ENCODE results near the gene MZT2A.
"Not testable (repeated sequence)": the region's sequence is repeated elsewhere in the genome, so short reads cannot be mapped to it uniquely, and the experiment has no call there.

Gene MZT2A

GRCh38 chr2:131445896-131446295 is 46.3 kb downstream of the MZT2A start:
- no peak for DNase-seq

GRCh38 chr2:131445515-131445797 is 46.7 kb downstream of the MZT2A start:
- not testable (repeated sequence) for DNase-seq

GRCh38 chr2:131444736-131445514 is 47.3 kb downstream of the MZT2A start:
- not testable (repeated sequence) for DNase-seq

- DNase-seq: not testable (repeated sequence)
These were observed 51.3 kb downstream of the MZT2A start for GRCh38 chr2:131440742-131441468.
